Suppressor macrophage (primary cell): Measurements from ENCODE around the gene VPREB3.

Experiments used
- DNase-seq, 4 experiments: peaks; one replicate each; pipeline ENCODE4 v3.0.0-alpha.2; 2020 to 2022

The VPREB3 gene

GRCh38 chr22:23737696-23738095 lies 16.5 kb downstream of the VPREB3 start:
- no peak for DNase-seq

DNA sequence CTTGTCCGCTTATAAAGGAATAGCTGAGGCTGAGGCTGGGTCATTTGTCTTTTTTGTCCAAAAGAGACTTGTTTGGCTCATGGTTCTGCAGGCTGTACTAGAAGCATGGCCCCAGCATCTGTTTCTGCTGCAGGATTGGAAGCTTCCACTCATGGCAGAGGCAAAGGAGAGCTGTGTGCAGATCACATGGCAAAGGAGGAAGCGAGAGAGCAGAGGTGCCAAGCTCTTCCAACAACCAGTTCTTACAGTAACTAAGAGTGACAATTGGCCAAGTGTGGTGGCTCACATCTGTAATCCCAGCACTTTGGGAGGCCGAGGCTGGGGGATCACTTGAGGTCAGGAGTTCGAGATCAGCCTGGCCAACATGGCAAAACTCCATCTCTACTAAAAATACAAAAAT lies 26.1 kb downstream of the VPREB3 start:
- DNase-seq = peak; percentile 44 to 77 (median 68)

- no peak for DNase-seq
Observed at GRCh38 chr22:23722724-23723123, 31.5 kb downstream of the VPREB3 start.

DNA sequence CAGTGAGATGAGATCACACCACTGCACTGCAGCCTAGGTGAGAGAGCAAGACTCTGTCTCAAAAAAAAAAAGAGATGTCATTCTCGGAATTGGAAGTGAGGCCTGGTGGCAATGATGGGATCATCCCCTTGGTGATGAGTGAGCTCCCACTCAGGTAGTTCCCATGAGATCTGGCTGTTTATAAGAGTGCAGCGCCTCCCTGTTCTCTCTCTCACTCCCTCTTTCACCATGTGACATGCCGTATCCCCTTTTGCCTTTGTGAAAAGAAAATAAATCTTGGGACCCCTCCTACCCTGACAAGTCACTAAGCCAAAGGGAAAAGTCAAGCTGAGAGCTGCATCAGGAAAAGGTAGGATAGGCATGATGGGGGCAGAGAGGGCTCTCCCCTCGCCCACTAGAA lies 32.1 kb downstream of the VPREB3 start:
- DNase-seq = no peak

DNA sequence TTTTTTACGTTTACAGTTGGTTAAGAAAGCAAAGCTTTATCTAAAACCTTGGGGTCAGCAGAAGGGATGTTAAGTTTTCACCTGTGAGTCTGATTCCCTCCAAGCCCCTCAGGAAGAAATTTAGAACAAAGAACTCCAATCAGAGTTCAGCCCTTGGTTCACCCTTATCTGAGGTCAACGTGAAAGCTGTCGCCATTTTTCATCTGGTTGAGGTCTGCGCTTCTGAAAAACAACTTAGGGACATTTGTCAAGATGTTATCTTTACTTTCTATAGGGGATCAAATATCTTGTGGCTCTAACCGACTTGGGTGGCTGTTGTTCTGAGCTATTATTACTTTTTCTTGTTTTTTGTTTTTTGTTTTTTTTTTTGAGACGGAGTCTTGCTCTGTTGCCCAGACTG lies 33.4 kb downstream of the VPREB3 start:
- no peak for DNase-seq

DNA sequence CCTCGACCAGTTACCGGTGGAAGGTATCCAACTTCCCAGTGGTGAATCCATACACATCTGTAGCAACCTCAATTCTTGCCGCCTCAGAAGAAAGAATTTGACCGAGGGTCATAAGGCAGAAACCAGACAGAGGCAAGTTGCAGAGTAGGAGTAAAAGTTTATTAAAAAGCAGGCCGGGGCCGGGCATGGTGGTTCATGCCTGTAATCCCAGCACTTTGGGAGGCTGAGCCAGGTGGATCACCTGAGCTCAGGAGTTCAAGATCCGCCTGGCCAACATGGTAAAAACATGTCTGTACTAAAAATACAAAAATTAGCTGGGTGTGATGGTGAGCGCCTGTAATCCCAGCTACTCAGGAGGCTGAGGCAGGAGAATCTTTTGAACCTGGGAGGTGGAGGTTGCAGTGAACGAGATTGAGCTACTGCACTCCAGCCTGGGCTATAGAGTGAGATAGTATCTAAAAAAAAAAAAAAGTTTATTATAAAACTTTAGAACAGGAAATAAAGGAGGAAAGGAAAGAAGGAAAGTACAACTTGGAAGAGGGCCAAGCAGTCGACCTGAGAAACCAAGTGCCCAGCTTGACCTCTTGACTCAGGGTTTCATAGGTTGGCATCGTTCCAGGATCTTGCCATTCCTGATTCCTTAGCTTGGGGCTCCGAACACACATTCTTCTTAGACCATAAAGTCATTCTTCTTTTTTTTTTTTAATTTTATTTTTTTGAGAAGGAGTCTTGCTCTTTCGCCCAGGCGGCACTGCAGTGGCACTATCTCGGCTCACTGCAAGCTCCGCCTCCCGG lies 35.7 kb downstream of the VPREB3 start:
- DNase-seq = no peak

DNA sequence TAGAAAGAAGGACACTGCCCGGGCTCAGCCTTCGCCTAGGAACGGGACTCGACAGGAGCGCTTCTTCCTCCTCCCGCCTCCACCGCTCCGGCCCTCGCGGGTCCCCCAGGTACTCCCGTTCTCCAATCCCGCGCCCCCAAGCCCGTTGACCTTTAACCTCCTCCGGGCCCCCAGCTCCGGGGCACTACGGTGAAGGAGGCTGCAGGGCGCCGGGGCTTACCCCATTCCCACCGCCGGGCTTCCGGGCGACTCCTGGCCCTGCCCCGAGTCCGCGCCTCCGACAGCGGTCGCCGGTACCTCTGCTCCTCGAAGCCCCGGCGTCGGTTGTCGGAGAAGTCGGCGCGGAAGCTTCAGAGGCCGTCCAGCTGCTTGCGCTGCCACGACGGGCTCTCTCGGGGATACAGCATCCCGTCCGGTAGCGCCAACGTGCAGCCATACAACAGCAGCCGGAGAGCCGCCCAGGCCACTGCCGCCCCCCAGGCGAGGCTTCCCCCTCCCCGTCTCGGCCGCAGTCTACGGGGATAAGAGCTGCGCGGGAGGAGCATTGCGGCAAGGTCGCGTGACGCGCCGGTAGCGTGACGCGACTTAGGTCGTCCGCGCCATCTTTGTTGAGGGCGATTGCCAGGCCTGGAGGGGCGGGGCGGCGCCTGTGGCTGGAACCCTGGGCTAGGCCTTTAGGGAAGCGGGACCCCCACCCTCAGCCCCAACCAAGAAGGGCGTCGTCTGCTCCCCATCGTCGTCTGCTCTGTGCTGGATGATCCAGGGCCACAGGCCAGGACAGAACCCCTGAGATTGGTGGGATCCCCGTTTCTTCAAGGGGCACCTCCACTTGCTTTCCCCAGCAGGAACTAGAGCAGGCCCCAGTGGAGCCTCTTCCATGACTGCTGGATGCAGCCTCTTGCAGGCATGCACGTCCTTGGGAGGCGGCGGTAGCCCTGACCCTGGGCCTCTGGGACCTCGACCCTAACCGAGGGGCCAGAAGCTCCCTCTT lies 37.1 kb downstream of the VPREB3 start:
- peak; percentile 88 to 95 (median 92) for DNase-seq

DNA sequence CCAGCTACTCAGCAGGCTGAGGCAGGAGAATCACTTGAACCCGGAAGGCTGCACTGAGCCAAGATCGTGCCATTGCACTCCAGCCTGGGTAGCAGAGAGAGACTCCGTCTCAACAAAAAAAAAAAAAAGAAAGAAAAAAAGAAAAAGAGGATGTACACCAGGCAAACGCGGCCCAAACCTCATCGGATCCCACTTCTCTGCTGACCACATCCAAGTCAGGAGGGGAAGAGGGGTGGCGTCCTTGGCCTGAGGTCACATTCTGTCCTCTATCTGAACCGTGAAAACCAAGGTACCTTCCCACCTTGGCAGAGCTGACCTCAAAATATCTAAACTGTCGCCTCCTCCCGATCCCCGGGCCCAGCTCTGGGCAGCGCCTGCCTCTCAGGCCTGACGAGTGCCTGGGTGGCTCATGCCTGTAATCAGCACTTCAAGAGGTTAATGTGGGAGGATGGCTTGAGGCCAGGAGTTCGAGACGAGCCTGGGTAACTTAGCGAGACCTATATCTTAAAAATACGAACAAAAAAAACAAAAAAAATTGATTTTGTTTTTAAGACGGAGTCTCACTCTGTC lies 38.3 kb downstream of the VPREB3 start:
- DNase-seq = peak; percentile 65 to 76 (median 72)

DNA sequence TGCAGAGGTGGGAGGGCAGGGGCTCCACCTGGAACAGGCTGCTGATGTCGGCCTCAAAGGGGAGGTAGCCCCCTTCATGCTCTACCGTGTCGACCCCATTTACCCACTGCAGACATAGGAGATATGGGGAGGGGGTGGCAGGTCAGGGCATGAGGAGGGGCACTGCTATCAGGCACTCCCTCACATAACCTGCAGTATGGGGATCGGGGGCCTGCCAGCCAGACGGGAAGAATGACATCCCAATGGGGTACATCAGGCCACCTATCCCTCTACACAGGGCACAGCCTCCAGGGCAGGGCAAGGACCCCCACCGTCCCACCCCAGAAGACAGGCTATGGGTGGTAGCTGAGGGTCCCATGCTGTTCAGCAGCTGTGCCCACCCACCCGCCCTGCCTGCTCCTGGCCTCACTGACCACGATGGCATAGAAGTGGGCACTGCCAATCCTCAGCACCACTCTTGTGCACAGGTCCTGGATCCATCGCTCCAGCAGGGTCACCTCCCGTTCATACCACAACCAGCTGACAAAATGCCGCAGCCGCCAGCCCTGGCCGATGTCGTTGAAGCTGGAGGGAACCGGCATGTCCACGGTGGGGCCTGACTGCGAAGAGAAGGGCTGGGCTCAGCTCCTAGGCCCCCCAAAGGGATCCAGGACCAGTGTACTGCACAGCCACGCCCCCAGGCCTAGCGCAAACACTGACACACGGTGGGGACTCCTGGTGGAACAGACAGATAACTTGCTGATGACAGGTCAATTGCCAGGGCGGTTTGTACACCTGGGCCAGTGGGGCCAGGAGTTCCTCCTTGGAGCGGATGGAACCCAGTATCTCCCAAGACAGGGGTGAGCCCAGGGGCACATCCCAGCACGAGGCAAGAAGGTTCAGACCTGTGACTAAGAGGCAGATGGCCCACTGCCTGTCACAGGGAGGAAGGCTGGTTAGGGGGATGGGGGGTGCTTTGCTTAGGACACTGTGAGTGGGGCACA lies 39.3 kb downstream of the VPREB3 start:
- peak in 2 of 4 experiments; percentile 15 to 26 for DNase-seq

DNA sequence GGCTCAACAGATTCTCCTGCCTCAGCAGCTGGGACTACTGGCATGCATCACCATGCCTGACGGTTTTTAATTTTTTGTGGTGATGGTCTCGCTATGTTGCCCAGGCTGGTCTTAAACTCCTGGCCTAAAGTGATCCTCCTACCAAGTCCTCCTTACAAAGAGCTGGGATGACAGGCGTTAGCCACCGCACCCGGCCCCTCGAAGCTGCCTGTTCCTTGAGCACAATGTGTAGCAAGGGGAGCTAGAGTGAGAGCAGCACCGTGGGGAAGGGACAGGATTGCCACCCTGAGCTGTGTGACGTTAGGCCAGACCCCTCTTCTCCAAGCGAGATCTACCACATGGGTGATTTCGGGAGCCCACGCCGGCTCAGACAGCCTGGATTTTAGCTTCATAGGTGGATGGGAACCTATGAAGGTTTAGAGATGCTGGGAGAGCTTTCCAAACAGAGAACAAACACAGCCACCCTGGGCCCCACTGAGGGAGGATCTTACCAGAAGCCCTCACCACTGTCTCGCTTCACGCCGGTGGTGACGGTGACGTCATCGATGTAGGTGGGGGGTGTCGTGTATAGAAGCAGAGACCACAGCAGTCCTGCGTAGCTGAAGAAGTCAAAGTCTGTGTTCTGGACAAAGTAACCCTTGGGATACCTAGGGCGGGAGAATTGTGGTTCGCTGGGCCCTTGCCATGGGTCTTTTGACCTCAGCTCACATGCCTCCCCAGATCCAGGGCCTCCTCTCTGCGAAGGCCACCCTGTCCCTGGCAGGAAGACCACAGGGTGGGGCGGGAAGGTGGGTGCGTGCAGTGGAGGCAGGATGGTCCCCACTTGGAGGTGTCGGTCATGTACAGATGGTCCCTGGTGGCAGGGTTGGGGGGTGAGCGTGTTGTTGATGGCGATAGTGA lies 40.3 kb downstream of the VPREB3 start:
- no peak for DNase-seq

DNA sequence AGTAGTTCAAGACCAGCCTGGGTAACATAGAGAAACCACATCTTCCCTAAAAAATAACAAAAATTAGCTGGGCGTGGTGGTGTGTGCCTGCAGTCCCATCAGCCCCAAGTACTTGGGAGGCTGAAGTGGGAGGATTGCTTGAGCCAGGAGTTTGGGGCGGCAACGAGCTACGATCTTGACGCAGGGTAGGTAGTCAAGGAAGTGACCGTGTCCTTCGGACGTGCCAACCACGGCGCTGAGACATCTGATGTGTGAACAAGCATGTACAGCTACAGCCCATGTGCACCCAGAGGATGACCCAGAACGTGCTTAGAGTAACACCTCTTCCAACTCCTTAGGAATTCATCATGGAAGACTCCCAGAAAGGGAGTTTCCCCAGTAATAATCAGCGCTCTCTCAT lies 42.0 kb downstream of the VPREB3 start:
- DNase-seq = no peak

- no peak for DNase-seq
Observed at GRCh38 chr22:23709107-23709506, 45.1 kb downstream of the VPREB3 start.

- DNase-seq = no peak
Observed at GRCh38 chr22:23708270-23708669, 46.0 kb downstream of the VPREB3 start.

DNA sequence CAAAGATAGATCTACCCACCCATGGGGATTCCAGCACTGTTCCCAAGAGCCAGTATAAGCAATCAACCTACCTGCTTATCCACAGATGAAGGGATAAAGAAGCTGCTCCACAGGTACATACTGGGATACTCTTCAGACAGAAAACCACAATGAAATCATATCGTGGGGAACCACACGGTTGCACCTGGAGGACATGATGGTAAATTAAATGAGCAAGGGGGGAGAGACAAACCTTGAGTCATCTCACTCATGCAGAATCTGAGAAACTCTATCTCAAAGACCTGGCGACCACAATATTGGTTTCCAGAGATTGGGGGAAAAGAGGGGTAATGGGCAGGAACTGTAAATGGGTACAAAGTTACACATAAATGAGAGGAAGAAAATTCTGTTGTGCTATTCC lies 48.9 kb downstream of the VPREB3 start:
- no peak for DNase-seq

- no peak for DNase-seq
Observed at GRCh38 chr22:23704829-23705228, 49.4 kb downstream of the VPREB3 start.

DNA sequence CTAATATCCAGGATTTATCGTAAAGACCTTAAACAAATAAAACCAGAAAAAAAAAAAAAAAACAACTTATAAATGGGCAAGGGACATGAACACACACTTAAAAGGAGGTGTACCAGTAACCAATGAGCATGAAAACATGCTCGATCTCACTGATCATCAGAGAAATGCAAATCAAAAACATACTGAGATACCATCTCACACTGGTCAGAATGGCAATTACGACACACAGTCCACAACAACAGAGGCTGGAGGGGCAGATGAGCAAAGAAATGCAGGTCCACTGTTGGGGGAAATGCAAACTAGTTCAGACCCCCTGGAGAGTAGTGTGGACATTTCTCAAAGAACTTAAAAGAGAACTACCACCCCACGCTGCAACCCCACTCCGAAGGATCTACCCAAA lies 50.2 kb downstream of the VPREB3 start:
- DNase-seq = no peak
